Activated CD8-positive, alpha-beta memory T cell treated with anti-CD3 and anti-CD28 coated beads, Interleukin-2, amount 50 U/mL, for 24 hours (primary cell): Measurements from ENCODE around the gene FNBP1.

Experiments used
- DNase-seq: peaks from one replicate; pipeline ENCODE4 v3.0.0-alpha.2; 2020; ENCODE audit errors: extremely low read depth

FNBP1 gene

GRCh38 chr9:129919841-129920240 lies 123.1 kb downstream of the FNBP1 start:
- DNase-seq = no peak

GRCh38 chr9:129919277-129919676 lies 123.7 kb downstream of the FNBP1 start:
- no peak for DNase-seq

- DNase-seq = no peak
Measured at GRCh38 chr9:129918296-129918950, 124.6 kb downstream of the FNBP1 start.

GRCh38 chr9:129916707-129917106 lies 126.3 kb downstream of the FNBP1 start:
- no peak for DNase-seq

GRCh38 chr9:129914051-129914450 lies 128.9 kb downstream of the FNBP1 start:
- no peak for DNase-seq

- no peak for DNase-seq
Measured at GRCh38 chr9:129910628-129911567, 132.1 kb downstream of the FNBP1 start.

- DNase-seq = no peak
Measured at GRCh38 chr9:129909851-129910250, 133.1 kb downstream of the FNBP1 start.

GRCh38 chr9:129908906-129909305 lies 134.1 kb downstream of the FNBP1 start:
- DNase-seq = no peak

- DNase-seq = no peak
Measured at GRCh38 chr9:129907201-129907600, 135.8 kb downstream of the FNBP1 start.

- DNase-seq = no peak
Measured at GRCh38 chr9:129906298-129906697, 136.7 kb downstream of the FNBP1 start.

GRCh38 chr9:129904734-129905133 lies 138.3 kb downstream of the FNBP1 start:
- DNase-seq = no peak

GRCh38 chr9:129902740-129903134 lies 140.3 kb downstream of the FNBP1 start:
- no peak for DNase-seq

GRCh38 chr9:129901993-129902739 lies 140.8 kb downstream of the FNBP1 start:
- DNase-seq = no peak

- DNase-seq = no peak
Measured at GRCh38 chr9:129900263-129901027, 142.5 kb downstream of the FNBP1 start.

GRCh38 chr9:129899620-129900019 lies 143.4 kb downstream of the FNBP1 start:
- DNase-seq = no peak

GRCh38 chr9:129898185-129898584 lies 144.8 kb downstream of the FNBP1 start:
- DNase-seq = no peak

- DNase-seq = no peak
Measured at GRCh38 chr9:129897263-129897662, 145.7 kb downstream of the FNBP1 start.

GRCh38 chr9:129895376-129896268 lies 147.4 kb downstream of the FNBP1 start:
- DNase-seq = no peak

- no peak for DNase-seq
Measured at GRCh38 chr9:129894120-129894823, 148.7 kb downstream of the FNBP1 start.

GRCh38 chr9:129891569-129891968 lies 151.4 kb downstream of the FNBP1 start:
- DNase-seq = no peak
